CD14-positive monocyte (primary cell): Measurements from ENCODE around the gene PFN4. TPM values are rescaled to one million over a fixed set of nuclear protein-coding genes. Genes with fewer than 3 reads are reported as not detected.

Experiments
- DNase-seq, 3 donors: peaks; one replicate each; pipeline ENCODE4 v3.0.0-alpha.2; 2011 to 2022
- H2AFZ ChIP-seq: 2 replicates; pipeline ENCODE4 v1.6.0; 2012; ENCODE audit warnings: mild to moderate bottlenecking, low read depth, low read length, inconsistent platforms; ENCODE audit not compliant: insufficient read depth, poor library complexity, severe bottlenecking
- H3K27ac ChIP-seq, 2 donors: 1 replicate in 1 of 2; 2 replicates in 1 of 2; pipeline ENCODE4 v1.5.1; 2012 to 2013; ENCODE audit warnings: low read length in 2 of 2, control low read depth in 1 of 2, inconsistent platforms in 1 of 2, low read depth in 1 of 2, mild to moderate bottlenecking in 1 of 2
- H3K27me3 ChIP-seq, 2 donors: one replicate each; pipeline versions ENCODE4 v1.6.0 to v1.6.1; 2011 to 2013; ENCODE audit warnings: low read length in 2 of 2; ENCODE audit not compliant: control insufficient read depth in 2 of 2, insufficient read depth in 2 of 2
- H3K36me3 ChIP-seq, 2 donors: replicated peaks in 1 of 2; 1 replicate in 1 of 2; 2 replicates in 1 of 2; pipeline versions ENCODE4 v1.5.1 to v1.6.1; 2012 to 2013; ENCODE audit warnings: low read length in 2 of 2, control low read depth in 1 of 2, inconsistent platforms in 1 of 2, mild to moderate bottlenecking in 1 of 2; ENCODE audit not compliant: insufficient read depth in 2 of 2, control insufficient read depth in 1 of 2
- H3K4me1 ChIP-seq, 2 donors: 1 replicate in 1 of 2; 2 replicates in 1 of 2; pipeline versions ENCODE4 v1.5.1 to v1.6.1; 2012 to 2013; ENCODE audit warnings: low read length in 2 of 2, control low read depth in 1 of 2, inconsistent platforms in 1 of 2, mild to moderate bottlenecking in 1 of 2, moderate library complexity in 1 of 2; ENCODE audit not compliant: insufficient read depth in 2 of 2, control insufficient read depth in 1 of 2
- H3K4me2 ChIP-seq: replicated peaks from 2 replicates; pipeline ENCODE3; 2012; ENCODE audit warnings: low read length, moderate library complexity, mild to moderate bottlenecking; ENCODE audit not compliant: poor library complexity, severe bottlenecking; ENCODE audit errors: extremely low read depth
- H3K4me3 ChIP-seq, 3 experiments: fragments of 200-600 bp in 1 of 3; sonication (generic) in 1 of 3; replicated peaks in 1 of 3; 1 replicate in 2 of 3; 2 replicates in 1 of 3; pipeline ENCODE4 v1.5.1; 2011 to 2013; ENCODE audit warnings: low read length in 3 of 3, mild to moderate bottlenecking in 3 of 3, control low read depth in 2 of 3, low read depth in 2 of 3, inconsistent platforms in 1 of 3, moderate library complexity in 1 of 3
- H3K79me2 ChIP-seq: 2 replicates; pipeline ENCODE4 v1.6.0; 2012; ENCODE audit warnings: mild to moderate bottlenecking, control low read depth, inconsistent platforms, low read length, moderate library complexity; ENCODE audit not compliant: insufficient read depth
- H3K9ac ChIP-seq: 2 replicates; pipeline ENCODE4 v1.6.0; 2017; ENCODE audit warnings: low read length, mild to moderate bottlenecking; ENCODE audit not compliant: insufficient read depth, poor library complexity, severe bottlenecking
- H3K9me3 ChIP-seq, 2 donors: replicated peaks in 1 of 2; 1 replicate in 1 of 2; 2 replicates in 1 of 2; pipeline versions ENCODE4 v1.5.1 to v1.6.1; 2012 to 2013; ENCODE audit warnings: low read length in 2 of 2, control low read depth in 1 of 2; ENCODE audit not compliant: control insufficient read depth in 1 of 2, insufficient read depth in 1 of 2
- H4K20me1 ChIP-seq: 2 replicates; pipeline ENCODE4 v1.6.0; 2012; ENCODE audit warnings: mild to moderate bottlenecking, low read length, control low read depth, moderate library complexity; ENCODE audit not compliant: insufficient read depth
- H3K27ac Mint-ChIP-seq, 7 donors: one replicate each; pipeline ENCODE4 v1.8.0; 2020; ENCODE audit warnings: mild to moderate bottlenecking in 7 of 7, mixed read lengths in 7 of 7, moderate library complexity in 6 of 7, inconsistent platforms in 2 of 7
- H3K27me3 Mint-ChIP-seq, 3 donors: one replicate each; pipeline ENCODE4 v1.8.0; 2021 to 2022; ENCODE audit warnings: low read depth in 3 of 3, mild to moderate bottlenecking in 3 of 3, mixed read lengths in 3 of 3, moderate library complexity in 3 of 3, inconsistent platforms in 1 of 3
- H3K36me3 Mint-ChIP-seq, 2 donors: one replicate each; pipeline ENCODE4 v1.8.0; 2020; ENCODE audit warnings: mixed read lengths in 2 of 2, inconsistent platforms in 1 of 2, mild to moderate bottlenecking in 1 of 2
- H3K4me1 Mint-ChIP-seq: one replicate; pipeline ENCODE4 v1.8.0; 2020; ENCODE audit warnings: mild to moderate bottlenecking, mixed read lengths
- H3K4me3 Mint-ChIP-seq, 2 donors: one replicate each; pipeline ENCODE4 v1.8.0; 2020; ENCODE audit warnings: mild to moderate bottlenecking in 2 of 2, mixed read lengths in 2 of 2, moderate library complexity in 1 of 2
- H3K9me3 Mint-ChIP-seq, 7 donors: one replicate each; pipeline ENCODE4 v1.8.0; 2020 to 2022; ENCODE audit warnings: mixed read lengths in 7 of 7, mild to moderate bottlenecking in 6 of 7, moderate library complexity in 6 of 7, inconsistent platforms in 2 of 7
- WGBS: methylation state at CpG from one replicate; pipeline ENCODE4 v1.1.5; 2013; ENCODE audit warnings: missing lambda C conversion rate; ENCODE audit not compliant: insufficient coverage; 5-methylcytosine and 5-hydroxymethylcytosine counted together
- intact Hi-C, 2 donors: fragments of 100-400 bp; cut with micrococcal nuclease; formaldehyde crosslinking; loops; one replicate each; pipeline versions ENCODE4 v1.15.0 to v1.15.1; 2023
- polyA plus RNA-seq, 3 donors: library from polyadenylated mRNA; depleted of rRNA in 1 of 3; unstranded in 2 of 3; stranded (reverse) in 1 of 3; fragments of 300-500 nt in 2 of 3; fragments of >200 nt in 1 of 3; fragmentation: Illumina TruSeq in 2 of 3; gene quantifications; 1 replicate in 2 of 3; 2 replicates in 1 of 3; pipeline ENCODE4 v1.2.3, GENCODE V29; 2012 to 2021
- TF ChIP-seq, protein P1 (sequence below): fragments of 200-600 bp; IDR thresholded peaks from one replicate; pipeline ENCODE4 v1.8.0; 2022; ENCODE audit warnings: antibody characterized with exemption, mild to moderate bottlenecking

The PFN4 gene
- polyA plus RNA-seq, 3 donors, result not detected

GRCh38 chr2:24104110-24104650 lies 19.0 kb downstream of the PFN4 start:
- 98% methylated on average over 6 of the region's 8 CpGs for WGBS
- TF ChIP-seq, protein P1, sequence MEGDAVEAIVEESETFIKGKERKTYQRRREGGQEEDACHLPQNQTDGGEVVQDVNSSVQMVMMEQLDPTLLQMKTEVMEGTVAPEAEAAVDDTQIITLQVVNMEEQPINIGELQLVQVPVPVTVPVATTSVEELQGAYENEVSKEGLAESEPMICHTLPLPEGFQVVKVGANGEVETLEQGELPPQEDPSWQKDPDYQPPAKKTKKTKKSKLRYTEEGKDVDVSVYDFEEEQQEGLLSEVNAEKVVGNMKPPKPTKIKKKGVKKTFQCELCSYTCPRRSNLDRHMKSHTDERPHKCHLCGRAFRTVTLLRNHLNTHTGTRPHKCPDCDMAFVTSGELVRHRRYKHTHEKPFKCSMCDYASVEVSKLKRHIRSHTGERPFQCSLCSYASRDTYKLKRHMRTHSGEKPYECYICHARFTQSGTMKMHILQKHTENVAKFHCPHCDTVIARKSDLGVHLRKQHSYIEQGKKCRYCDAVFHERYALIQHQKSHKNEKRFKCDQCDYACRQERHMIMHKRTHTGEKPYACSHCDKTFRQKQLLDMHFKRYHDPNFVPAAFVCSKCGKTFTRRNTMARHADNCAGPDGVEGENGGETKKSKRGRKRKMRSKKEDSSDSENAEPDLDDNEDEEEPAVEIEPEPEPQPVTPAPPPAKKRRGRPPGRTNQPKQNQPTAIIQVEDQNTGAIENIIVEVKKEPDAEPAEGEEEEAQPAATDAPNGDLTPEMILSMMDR, result no peak
- no peaks in the 10 kb centered on the region for H3K27me3 ChIP-seq
- Mint-ChIP-seq H3K36me3 (peaks cover 19 to 45% of the 10 kb centered on the region in 2 donors), H3K9me3 (peaks cover 29 to 49% (median 42%) of the 10 kb centered on the region in 7 donors), H3K27me3 (peaks cover 0 to 2% (median 0%) of the 10 kb centered on the region in 3 donors), H3K27ac (no peak overlapping the region), H3K4me1 (no peaks in the 10 kb centered on the region), H3K4me3 (no peak overlapping the region)
- no peak overlapping the region for H3K27ac ChIP-seq
- no peak overlapping the region for H2AFZ ChIP-seq
- DNase-seq, result no peak
- peaks cover 6 to 22% of the 10 kb centered on the region in 2 donors for H3K9me3 ChIP-seq
- H3K4me3 ChIP-seq, result no peak overlapping the region
- H4K20me1 ChIP-seq, result no peaks in the 10 kb centered on the region
- H3K9ac ChIP-seq, result no peak overlapping the region
- H3K4me2 ChIP-seq, result no peak overlapping the region
- no peaks in the 10 kb centered on the region for H3K79me2 ChIP-seq
- H3K4me1 ChIP-seq, result no peaks in the 10 kb centered on the region
- H3K36me3 ChIP-seq, result peaks cover 13 to 20% of the 10 kb centered on the region in 2 donors
- intact Hi-C loops, result no loop called here

- Histone ChIP-seq H2AFZ (no peak overlapping the region), H3K27ac (no peak overlapping the region), H3K9me3 (peaks cover 6 to 22% of the 10 kb centered on the region in 2 donors), H3K36me3 (peaks cover 13 to 20% of the 10 kb centered on the region in 2 donors), H4K20me1 (no peaks in the 10 kb centered on the region), H3K4me2 (no peak overlapping the region), H3K4me3 (no peak overlapping the region), H3K79me2 (no peaks in the 10 kb centered on the region), H3K27me3 (no peaks in the 10 kb centered on the region), H3K4me1 (no peaks in the 10 kb centered on the region), H3K9ac (no peak overlapping the region)
- no peak for DNase-seq
- intact Hi-C loops, result no loop called here
- H3K4me1 Mint-ChIP-seq, result no peaks in the 10 kb centered on the region
- H3K9me3 Mint-ChIP-seq, result peaks cover 30 to 53% (median 43%) of the 10 kb centered on the region in 7 donors
- TF ChIP-seq, protein P1, result no peak
- WGBS, result no CpG with 5 or more reads among the region's 1 CpG
- peaks cover 19 to 45% of the 10 kb centered on the region in 2 donors for H3K36me3 Mint-ChIP-seq
- no peak overlapping the region for H3K4me3 Mint-ChIP-seq
- no peak overlapping the region for H3K27ac Mint-ChIP-seq
- peaks cover 0 to 2% (median 0%) of the 10 kb centered on the region in 3 donors for H3K27me3 Mint-ChIP-seq
Measured at GRCh38 chr2:24102677-24103076, 20.5 kb downstream of the PFN4 start.
